WI38 (cell line): ENCODE results near the gene HOXB8.
A peak's percentile ranks its signal among the peaks of the same experiment; 100 is the strongest.

Experiments used
- H3K4me3 ChIP-seq: 2 replicates; pipeline ENCODE4 v1.5.1; 2011; ENCODE audit warnings: low read depth, mild to moderate bottlenecking, control low read depth, low read length
- CTCF ChIP-seq: IDR thresholded peaks from 2 replicates; pipeline ENCODE4 v1.5.1; 2012; ENCODE audit warnings: low read depth, mild to moderate bottlenecking, control low read depth, low read length

Gene HOXB8

GRCh38 chr17:48567646-48568354 is 47.3 kb downstream of the HOXB8 start:
- H3K4me3 ChIP-seq: peak overlapping the region; percentile 79
- TF ChIP-seq CTCF: no peak

- no peak for TF ChIP-seq CTCF
Measured at GRCh38 chr17:48567209-48567608, 47.9 kb downstream of the HOXB8 start.

GRCh38 chr17:48566717-48567116 is 48.4 kb downstream of the HOXB8 start:
- TF ChIP-seq CTCF: no peak
- H3K4me3 ChIP-seq: no peak overlapping the region

More at GRCh38 chr17:48567209-48567608, 47.9 kb downstream of the HOXB8 start:
- no peak overlapping the region for H3K4me3 ChIP-seq

GRCh38 chr17:48565925-48566710 is 49.0 kb downstream of the HOXB8 start:
- H3K4me3 ChIP-seq: no peak overlapping the region
- TF ChIP-seq CTCF: no peak

- no peak for TF ChIP-seq CTCF
- peak overlapping the region; percentile 63 for H3K4me3 ChIP-seq
Measured at GRCh38 chr17:48565022-48565554, 50.0 kb downstream of the HOXB8 start.

GRCh38 chr17:48564188-48565021 is 50.7 kb downstream of the HOXB8 start:
- TF ChIP-seq CTCF: no peak
- peak overlapping the region; percentile 63 for H3K4me3 ChIP-seq
